HUES64 (cell line): ENCODE measurements around the gene CMTM4.

Source experiments
- H3K27ac ChIP-seq: 2 replicates; pipeline ENCODE4 v1.7.0; 2013; ENCODE audit warnings: low read depth, low read length, inconsistent platforms
- H3K27me3 ChIP-seq: 2 replicates; pipeline ENCODE4 v1.6.1; 2013; ENCODE audit warnings: mild to moderate bottlenecking, low read length; ENCODE audit not compliant: insufficient read depth
- H3K36me3 ChIP-seq: 2 replicates; pipeline ENCODE4 v1.6.1; 2013; ENCODE audit warnings: mild to moderate bottlenecking, low read length; ENCODE audit not compliant: insufficient read depth
- H3K4me1 ChIP-seq: 2 replicates; pipeline ENCODE4 v1.6.1; 2013; ENCODE audit warnings: mild to moderate bottlenecking, low read length, moderate library complexity; ENCODE audit not compliant: insufficient read depth
- H3K4me3 ChIP-seq: 2 replicates; pipeline ENCODE4 v1.5.1; 2013; ENCODE audit warnings: mild to moderate bottlenecking, low read length, moderate library complexity
- H3K9ac ChIP-seq: 2 replicates; pipeline ENCODE4 v1.6.1; 2013; ENCODE audit warnings: mild to moderate bottlenecking, low read depth, low read length
- H3K9me3 ChIP-seq: 2 replicates; pipeline ENCODE4 v1.6.1; 2013; ENCODE audit warnings: low read depth, low read length; ENCODE audit not compliant: insufficient read depth
- WGBS: fragments of 150-250, 120-280 bp; methylation state at CpG from one replicate; pipeline ENCODE4 v1.1.7; 2013; ENCODE audit warnings: missing lambda C conversion rate; 5-methylcytosine and 5-hydroxymethylcytosine counted together

Gene CMTM4

GRCh38 chr16:66653581-66654350 is 42.8 kb downstream of the CMTM4 start:
- no peaks in the 10 kb centered on the region for H3K27me3 ChIP-seq
- H3K9me3 ChIP-seq, result no peaks in the 10 kb centered on the region
- H3K4me3 ChIP-seq, result no peak overlapping the region
- H3K9ac ChIP-seq, result no peak overlapping the region
- H3K4me1 ChIP-seq, result peaks cover 13% of the 10 kb centered on the region
- WGBS, result 96% methylated on average over 6 of the region's 6 CpGs
- H3K36me3 ChIP-seq, result no peaks in the 10 kb centered on the region
- no peak overlapping the region for H3K27ac ChIP-seq

GRCh38 chr16:66652661-66653360 is 43.7 kb downstream of the CMTM4 start:
- peaks cover 13% of the 10 kb centered on the region for H3K4me1 ChIP-seq
- H3K27ac ChIP-seq, result no peak overlapping the region
- H3K9ac ChIP-seq, result no peak overlapping the region
- H3K27me3 ChIP-seq, result no peaks in the 10 kb centered on the region
- no peak overlapping the region for H3K4me3 ChIP-seq
- no peaks in the 10 kb centered on the region for H3K9me3 ChIP-seq
- 92% methylated on average over 6 of the region's 7 CpGs for WGBS
- H3K36me3 ChIP-seq, result no peaks in the 10 kb centered on the region

- H3K9me3 ChIP-seq, result no peaks in the 10 kb centered on the region
- no peak overlapping the region for H3K4me3 ChIP-seq
- H3K36me3 ChIP-seq, result no peaks in the 10 kb centered on the region
- 93% methylated on average over 6 of the region's 6 CpGs for WGBS
- no peak overlapping the region for H3K9ac ChIP-seq
- H3K27ac ChIP-seq, result no peak overlapping the region
- H3K4me1 ChIP-seq, result peaks cover 13% of the 10 kb centered on the region
- no peaks in the 10 kb centered on the region for H3K27me3 ChIP-seq
Observed at GRCh38 chr16:66651965-66652364, 44.6 kb downstream of the CMTM4 start.

GRCh38 chr16:66651474-66651765 is 45.1 kb downstream of the CMTM4 start:
- Histone ChIP-seq H3K36me3 (no peaks in the 10 kb centered on the region), H3K27ac (no peak overlapping the region), H3K9me3 (no peaks in the 10 kb centered on the region), H3K9ac (no peak overlapping the region), H3K27me3 (no peaks in the 10 kb centered on the region), H3K4me1 (peaks cover 13% of the 10 kb centered on the region), H3K4me3 (peak overlapping the region; percentile 35)
- 62% methylated on average over 2 of the region's 2 CpGs for WGBS

- Histone ChIP-seq H3K9me3 (no peaks in the 10 kb centered on the region), H3K4me1 (peaks cover 13% of the 10 kb centered on the region), H3K27me3 (no peaks in the 10 kb centered on the region), H3K9ac (no peak overlapping the region), H3K4me3 (peak overlapping the region; percentile 35), H3K27ac (no peak overlapping the region), H3K36me3 (no peaks in the 10 kb centered on the region)
- 41% methylated on average over 16 of the region's 18 CpGs for WGBS
Observed at GRCh38 chr16:66650707-66651473, 45.7 kb downstream of the CMTM4 start.

GRCh38 chr16:66649636-66650205 is 46.8 kb downstream of the CMTM4 start:
- Histone ChIP-seq H3K36me3 (no peaks in the 10 kb centered on the region), H3K9me3 (no peaks in the 10 kb centered on the region), H3K4me1 (peaks cover 13% of the 10 kb centered on the region), H3K27me3 (no peaks in the 10 kb centered on the region), H3K9ac (no peak overlapping the region), H3K27ac (no peak overlapping the region), H3K4me3 (no peak overlapping the region)
- 91% methylated on average over 9 of the region's 9 CpGs for WGBS

- Histone ChIP-seq H3K9ac (no peak overlapping the region), H3K4me3 (no peak overlapping the region), H3K36me3 (no peaks in the 10 kb centered on the region), H3K9me3 (no peaks in the 10 kb centered on the region), H3K27ac (no peak overlapping the region), H3K27me3 (no peaks in the 10 kb centered on the region), H3K4me1 (peaks cover 13% of the 10 kb centered on the region)
- WGBS, result 92% methylated on average over 2 of the region's 2 CpGs
Observed at GRCh38 chr16:66649167-66649566, 47.4 kb downstream of the CMTM4 start.

GRCh38 chr16:66647866-66648265 is 48.7 kb downstream of the CMTM4 start:
- no peak overlapping the region for H3K4me3 ChIP-seq
- no peaks in the 10 kb centered on the region for H3K9me3 ChIP-seq
- H3K27me3 ChIP-seq, result no peaks in the 10 kb centered on the region
- 100% methylated on average over 1 of the region's 1 CpG for WGBS
- H3K36me3 ChIP-seq, result no peaks in the 10 kb centered on the region
- H3K27ac ChIP-seq, result no peak overlapping the region
- peaks cover 13% of the 10 kb centered on the region for H3K4me1 ChIP-seq
- H3K9ac ChIP-seq, result no peak overlapping the region

GRCh38 chr16:66641387-66641786 is 55.2 kb downstream of the CMTM4 start:
- Histone ChIP-seq H3K36me3 (no peaks in the 10 kb centered on the region), H3K4me1 (peaks cover 11% of the 10 kb centered on the region), H3K27me3 (no peaks in the 10 kb centered on the region), H3K9ac (no peak overlapping the region), H3K4me3 (no peak overlapping the region), H3K9me3 (no peaks in the 10 kb centered on the region), H3K27ac (no peak overlapping the region)
- 100% methylated on average over 1 of the region's 1 CpG for WGBS

- Histone ChIP-seq H3K27ac (no peak overlapping the region), H3K36me3 (0 out of 2 replicates have a peak, but pooled peaks cover 4% of the 10 kb centered on the region), H3K9ac (no peak overlapping the region), H3K9me3 (no peaks in the 10 kb centered on the region), H3K4me3 (no peak overlapping the region), H3K27me3 (no peaks in the 10 kb centered on the region), H3K4me1 (peaks cover 11% of the 10 kb centered on the region)
- 89% methylated on average over 3 of the region's 3 CpGs for WGBS
Observed at GRCh38 chr16:66640724-66641314, 55.7 kb downstream of the CMTM4 start.
